Activated naive CD4-positive, alpha-beta T cell treated with anti-CD3 and anti-CD28 coated beads, Interleukin-2, amount 50 U/mL, for 16 hours (primary cell): Measurements from ENCODE around the gene APOBEC2.
"Not testable (repeated sequence)": the region's sequence is repeated elsewhere in the genome, so short reads cannot be mapped to it uniquely, and the experiment has no call there.

ENCODE experiments used
- DNase-seq: peaks from one replicate; pipeline ENCODE4 v3.0.0-alpha.2; 2020

APOBEC2 gene

DNA sequence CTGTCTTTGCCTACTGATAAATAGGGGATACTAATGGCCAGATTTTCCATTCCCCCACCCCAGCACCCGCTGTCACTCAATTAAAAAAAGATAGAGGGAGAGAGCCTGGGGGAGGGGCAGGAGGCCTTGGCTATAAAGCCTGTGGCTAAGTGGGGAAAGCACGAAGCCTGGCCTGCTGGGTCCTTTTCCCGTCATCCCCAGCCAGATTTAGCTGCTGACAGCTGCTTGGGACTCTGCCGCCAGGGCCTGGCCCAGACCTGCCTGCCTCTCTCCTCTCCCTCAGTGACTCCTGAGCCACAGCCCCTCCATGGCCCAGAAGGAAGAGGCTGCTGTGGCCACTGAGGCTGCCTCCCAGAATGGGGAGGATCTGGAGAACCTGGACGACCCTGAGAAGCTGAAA, at the start of gene APOBEC2:
APOBEC2 (plus strand) TSS at position 162 of the 400 bp plus-strand sequence; CDS start at position 308, 146 bp downstream.
- DNase-seq = no peak

DNA sequence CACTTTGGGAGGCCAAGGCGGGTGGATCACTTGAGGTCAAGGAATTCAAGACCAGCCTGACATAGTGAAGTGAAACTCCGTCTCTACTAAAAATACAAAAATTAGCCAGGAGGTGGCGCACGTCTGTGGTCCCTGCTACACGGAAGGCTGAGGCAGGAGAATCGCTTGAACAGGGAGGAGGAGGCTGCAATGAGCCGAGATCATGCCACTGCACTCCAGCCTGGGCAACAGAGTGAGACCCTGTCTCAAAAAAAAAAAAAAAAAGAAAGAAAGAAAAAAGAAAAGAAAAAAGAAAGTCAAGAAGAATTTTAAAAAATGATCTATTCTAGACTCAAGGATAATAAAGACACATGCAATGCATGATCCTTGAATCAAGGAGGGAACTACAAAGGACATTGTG, 46.8 kb upstream of the APOBEC2 start:
- peak; percentile 43 for DNase-seq

DNA sequence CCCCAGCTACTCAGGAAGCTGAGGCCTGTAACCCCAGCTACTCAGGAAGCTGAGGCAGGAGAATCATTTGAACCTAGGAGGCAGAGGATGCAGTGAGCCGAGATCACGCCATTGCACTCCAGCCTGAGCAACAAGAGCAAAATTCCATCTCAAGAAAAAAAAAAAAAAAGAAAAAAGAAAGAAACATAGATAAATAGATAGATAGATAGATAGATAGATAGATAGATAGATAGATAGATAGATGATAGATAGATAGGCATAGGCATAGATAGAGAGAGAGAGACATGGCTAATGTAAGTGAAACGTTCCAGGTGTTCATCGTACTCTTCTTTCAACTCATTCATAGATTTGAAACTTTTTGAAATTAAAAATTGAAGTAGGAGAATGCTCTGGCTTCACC, 46.0 kb upstream of the APOBEC2 start:
- DNase-seq = not testable (repeated sequence)

DNA sequence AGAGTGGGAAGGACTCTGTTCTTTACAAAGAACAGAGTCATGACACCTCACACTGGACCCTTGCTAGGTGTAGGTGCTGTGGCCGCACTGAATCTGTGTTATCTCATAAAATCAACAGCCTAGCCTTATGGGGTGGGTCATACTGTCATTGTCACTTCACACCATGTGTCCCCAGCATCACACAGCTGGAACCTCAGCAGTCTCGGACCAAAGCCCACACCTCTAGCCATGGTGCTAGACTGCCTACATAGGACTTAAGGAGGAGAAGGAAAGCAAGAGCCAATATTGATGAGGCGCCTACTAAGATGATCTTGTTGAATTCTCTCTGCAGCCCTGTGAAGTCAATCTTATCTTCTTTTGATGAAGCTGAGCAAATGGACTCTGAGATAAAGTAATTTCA, 45.0 kb upstream of the APOBEC2 start:
- DNase-seq = no peak

DNA sequence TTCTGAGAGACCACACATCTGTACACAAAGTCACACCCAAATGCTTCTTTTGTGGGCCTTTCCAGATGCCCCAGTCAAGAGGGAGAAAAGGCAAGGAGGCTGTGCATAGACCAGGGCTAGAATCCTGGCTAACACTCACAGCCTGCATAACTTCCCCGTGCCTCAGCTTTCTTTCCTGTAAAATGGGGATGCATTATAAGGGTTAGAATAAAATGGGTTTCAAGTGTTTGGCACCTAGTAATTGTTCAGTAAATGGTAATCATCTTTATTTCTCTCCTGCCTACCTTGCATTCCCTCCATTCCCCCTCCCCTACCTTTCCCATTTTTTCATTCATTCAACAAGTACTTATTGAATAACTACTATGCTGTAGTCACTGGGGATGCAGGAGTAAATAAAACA, 43.3 kb upstream of the APOBEC2 start:
- no peak for DNase-seq

DNA sequence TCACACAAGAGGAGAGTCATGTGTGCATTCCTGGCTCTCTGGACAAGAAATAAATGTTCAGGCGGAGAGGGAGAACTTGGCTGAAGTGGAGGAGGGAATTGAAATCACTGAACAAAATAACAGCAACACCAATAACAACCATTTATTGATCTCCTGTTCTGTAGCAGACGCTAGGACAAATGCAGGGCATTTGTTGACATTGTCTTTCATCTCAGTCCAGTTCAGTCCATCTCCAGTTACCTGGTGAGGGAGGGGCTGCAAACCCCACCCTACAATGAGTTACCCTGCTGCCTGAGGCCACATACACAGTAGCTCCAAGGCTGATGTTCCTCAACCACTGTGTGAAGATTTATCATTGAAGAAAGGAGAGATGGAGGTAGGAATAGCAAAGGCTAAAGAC, 41.3 kb upstream of the APOBEC2 start:
- no peak for DNase-seq

DNA sequence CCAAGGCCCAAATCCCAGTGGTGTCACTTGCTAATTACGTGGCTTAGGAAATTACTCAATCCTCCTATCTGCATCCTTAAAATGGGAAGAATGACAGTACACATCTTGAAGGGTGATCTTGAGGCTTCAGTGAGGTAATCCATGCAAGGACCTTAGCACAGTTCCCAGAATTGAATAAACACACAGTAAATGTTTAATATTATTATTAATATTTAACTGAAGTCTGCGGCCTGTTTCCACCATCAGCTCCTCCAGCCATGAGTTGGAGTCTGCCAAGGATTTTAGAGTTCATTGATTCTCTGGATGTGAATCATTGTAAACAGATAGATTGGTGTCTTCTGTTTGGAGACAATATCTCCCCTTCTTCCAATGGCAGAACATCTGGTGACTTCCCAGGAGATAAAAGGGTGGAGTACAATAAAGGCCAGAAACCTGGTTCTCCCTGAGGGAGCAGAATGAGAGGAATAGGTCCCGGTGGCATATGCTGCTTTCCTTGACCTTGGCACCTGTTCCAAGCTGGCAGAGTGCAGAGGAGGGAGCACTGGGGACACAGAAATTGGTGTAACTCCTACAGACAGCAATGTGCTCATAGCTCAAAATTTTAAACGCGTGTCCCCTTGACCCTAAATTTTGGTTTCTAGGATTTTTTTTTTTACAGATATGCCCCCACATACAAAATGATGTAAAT, 39.4 kb upstream of the APOBEC2 start:
- DNase-seq = no peak

DNA sequence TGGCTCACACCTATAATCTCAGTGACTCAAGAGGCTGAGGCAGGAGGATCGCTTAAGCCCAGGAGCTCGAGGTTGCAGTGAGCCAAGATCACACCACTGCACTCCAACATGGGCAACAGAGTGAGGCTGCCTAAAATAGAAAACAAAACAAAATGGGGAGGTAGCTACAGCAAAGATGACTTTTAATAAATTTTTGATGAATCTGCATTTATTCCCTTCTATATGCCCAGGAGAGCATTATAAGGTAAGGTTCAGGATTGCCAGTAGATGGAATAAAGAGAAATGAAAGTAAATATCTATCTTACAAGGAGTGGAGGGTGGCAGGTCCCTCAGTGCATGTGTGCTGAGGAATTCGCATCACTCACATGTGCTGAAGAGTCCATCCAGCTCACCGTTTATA, 38.2 kb upstream of the APOBEC2 start:
- DNase-seq = no peak

DNA sequence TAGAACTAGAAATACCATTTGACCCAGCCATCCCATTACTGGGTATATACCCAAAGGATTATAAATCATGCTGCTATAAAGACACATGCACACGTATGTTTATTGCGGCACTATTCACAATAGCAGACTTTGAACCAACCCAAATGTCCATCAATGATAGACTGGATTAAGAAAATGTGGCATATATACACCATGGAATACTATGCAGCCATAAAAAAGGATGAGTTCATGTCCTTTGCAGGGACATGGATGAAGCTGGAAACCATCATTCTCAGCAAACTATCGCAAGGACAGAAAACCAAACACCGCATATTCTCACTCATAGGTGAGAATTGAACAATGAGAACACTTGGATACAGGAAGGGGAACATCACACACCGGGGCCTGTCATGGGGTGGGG, 37.1 kb upstream of the APOBEC2 start:
- not testable (repeated sequence) for DNase-seq

DNA sequence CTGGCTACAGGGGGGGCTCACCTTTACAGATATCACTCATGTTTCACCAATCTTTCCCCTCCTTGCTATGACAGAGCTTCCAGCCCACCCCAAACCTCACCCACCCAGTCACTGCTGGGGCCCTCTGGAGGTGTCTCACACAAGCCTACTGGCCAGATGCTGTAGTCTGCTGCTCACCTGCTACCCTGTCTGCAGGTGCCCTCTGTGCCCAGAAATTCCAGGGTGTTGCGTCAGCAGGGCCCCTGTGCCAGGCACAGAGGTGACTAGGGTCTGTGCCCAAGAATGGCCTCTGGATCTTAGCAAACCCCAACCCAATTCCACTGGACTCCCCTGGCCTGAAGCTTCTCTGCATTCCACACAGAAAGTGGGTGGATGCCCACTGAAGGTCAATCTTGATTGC, 35.3 kb upstream of the APOBEC2 start:
- DNase-seq = no peak

DNA sequence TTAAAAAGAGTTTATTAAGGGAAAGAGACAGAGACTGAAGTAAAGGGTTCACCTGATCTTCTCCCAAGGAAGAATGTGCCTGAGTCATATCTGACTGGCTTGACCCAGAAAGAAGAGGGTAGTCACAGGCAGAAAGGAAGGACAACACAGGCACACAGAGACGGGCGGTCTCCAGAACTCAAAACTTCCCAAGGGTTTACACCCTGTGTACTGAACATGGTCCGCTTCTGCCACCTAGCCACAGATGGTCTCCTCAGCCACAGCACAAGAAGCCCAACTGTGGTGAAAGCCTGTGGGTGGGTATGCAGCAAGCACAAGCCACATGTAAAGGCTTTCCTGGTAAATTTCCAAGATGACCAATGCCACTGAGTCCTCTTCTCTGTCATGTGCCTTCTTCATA, 31.2 kb upstream of the APOBEC2 start:
- no peak for DNase-seq

DNA sequence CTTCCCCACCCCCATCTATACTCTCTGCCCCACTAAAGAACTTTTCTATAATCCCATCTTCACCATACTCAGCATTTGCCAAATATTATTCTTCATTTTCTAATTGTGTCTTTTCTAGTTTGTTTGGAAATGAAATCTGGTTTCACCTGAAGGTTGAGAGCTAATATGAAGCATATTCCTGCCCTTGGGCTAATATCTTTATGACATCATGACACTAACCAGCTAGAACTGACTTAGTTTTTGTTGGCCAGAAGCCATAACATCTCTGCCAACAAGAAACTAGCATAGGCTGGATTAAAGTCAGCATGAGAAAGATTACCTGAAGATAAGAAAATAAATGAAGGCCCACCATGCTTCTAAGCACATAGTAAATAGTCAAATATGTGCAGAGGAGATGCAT, 30.7 kb upstream of the APOBEC2 start:
- DNase-seq = no peak

DNA sequence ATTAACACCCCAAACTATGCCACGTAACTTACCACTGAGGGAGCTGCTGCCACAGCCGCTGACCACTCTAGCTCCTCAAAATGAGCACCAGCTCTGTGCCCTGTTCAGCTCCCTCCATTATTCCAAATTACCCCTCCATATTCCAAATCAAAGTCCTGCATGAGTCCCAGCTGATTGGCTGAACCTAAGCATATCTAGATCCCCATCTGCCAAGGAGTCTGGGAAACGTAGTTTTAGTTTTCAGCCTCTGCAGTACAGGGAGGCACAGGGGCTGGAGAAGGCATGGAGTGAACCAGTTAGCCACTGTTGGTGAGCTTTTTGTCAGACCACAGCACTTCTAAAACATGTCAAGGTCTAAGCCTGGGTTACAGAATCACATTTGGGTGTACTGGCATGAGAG, 29.9 kb upstream of the APOBEC2 start:
- DNase-seq = no peak

DNA sequence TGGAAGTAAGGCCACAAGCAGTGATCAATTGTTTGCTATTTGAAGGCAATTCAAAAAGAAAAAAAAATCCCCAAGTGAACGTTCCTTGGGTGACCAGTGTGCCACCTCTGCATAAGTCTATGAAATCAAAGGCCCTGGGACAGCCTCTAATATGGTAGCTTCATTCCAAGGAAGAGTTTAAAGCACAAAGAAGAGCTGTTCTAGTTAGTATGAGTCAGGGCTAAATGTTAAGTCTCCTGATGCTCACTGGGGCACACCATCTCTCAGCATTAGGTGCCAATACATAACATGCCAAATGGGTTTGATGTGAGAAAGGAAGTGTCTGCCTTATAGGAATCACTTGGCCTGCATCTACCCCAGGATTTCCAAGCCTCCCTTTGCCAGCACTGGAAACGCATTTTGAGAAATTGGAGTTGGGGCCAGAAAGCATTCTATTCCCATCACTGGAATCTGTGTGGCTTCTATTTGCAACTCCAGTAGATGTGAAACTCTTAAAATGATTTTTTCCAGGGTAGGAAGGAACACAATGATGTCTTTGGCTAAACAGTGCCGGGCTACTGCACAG, 27.0 kb upstream of the APOBEC2 start:
- no peak for DNase-seq

DNA sequence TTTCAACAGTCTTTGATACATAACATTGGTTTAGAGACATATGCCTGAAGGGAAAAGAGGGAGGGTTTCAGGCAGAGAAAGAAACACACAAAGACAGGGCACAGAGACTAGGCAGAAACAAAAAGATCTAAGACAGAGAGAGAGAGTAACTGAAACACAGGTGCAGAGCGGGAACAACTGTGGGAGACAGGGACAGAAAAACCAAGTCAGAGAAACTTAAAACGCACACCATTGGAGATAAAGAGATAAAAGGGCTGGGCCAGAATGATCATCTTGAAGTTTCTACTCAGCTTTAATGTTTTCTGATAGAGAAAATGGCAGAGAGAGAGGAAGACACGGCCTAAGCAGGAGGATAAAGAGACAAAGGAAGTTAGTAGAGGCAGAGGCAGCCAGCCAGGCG, 25.8 kb upstream of the APOBEC2 start:
- DNase-seq = no peak

DNA sequence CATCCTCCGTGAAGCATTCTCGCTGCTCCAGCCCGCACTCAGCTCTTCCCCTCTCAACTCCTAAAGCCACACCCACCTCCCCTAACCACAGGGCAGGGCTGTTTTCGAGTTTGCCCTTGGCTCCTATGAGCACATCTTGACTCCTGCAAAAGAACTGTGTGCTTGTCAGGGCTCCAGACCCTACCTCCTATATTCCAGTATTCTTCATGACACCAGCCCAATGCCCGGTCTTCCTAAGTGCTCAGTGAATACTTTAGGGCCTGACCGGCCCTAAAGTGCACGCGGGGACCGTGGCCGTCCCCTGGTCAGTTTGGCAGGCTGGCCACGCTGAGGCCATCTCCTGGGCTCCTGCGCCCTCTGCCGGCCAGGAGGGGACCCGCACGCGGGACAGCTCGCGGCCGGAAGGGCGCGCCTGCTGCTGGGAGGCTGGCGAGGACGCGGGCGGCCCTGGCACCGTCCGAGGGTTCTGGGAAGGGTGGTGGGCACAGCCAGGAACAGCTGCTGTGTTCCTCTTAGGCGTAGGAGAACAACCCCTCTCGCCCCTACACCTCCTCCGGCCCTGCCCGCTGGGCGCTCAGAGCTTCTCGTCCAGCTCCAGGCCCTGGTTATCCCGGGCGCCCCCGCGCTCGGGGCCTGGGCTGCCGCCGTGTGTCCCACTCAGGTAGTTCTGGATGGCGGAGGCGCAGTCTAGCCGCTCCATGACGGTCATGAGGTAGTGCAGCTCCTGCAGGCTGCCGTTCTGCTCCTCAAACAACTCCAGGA, 25.0 kb upstream of the APOBEC2 start:
- peak; percentile 77 for DNase-seq

DNA sequence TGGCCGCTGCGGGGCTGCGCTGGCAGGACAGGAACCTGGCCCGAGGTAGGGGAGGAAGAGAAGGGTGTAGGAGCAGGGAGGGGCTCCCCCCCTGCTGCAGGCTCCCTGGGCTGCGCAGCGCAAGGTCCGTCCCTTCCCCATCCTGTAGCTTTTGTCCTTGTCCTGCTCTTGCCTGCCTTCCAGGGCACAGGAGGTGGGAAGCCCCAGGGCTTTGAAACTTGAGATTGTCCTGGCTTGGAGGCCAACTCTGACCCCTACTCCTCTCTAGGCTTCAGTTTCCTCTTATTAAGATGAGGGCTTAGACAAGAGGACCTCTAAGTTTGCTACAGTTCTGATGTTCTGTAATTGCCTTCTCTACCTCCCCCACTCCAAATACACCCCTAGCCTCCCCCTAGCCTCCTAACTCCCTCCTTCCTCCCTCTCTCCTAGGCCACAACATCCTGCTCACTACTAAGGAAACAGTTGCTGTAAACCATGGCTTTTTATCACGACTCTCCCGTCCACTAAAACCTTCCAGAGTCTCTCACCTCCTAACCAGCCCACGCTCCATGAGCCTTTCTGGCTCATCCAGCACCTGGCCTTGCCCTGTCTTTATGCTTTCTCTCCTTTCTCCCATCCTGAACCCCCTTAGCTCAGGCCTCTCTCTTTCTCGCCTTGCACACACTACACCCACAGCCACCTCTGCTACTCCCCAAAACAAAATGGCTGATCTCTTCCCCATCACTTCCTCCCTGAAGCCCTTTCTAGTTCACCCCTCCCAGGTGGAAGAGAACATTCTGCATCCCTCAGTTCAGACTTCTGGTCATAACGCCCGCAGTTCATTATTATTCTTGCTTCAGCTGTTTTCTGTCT, 24.2 kb upstream of the APOBEC2 start:
- DNase-seq = no peak

DNA sequence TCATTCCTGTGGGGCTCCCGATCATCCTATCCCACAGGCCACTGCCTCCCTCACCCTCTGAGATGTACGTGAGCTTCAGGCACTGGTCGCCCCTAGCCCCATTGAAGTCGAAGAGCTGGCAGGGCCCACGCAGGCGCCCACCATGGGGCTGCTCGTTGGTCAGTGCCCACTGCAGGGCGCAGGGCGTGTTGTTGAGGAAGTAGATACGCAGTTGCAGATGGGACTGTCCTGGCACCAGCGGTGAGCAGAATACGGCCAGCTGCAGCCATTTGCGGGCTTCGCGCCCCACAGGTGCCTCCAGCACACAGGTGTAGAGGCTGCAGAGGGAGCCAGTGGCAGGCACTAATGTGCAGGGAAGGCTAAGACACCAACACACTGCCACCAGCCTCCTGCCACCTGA, 20.2 kb upstream of the APOBEC2 start:
- DNase-seq = no peak

DNA sequence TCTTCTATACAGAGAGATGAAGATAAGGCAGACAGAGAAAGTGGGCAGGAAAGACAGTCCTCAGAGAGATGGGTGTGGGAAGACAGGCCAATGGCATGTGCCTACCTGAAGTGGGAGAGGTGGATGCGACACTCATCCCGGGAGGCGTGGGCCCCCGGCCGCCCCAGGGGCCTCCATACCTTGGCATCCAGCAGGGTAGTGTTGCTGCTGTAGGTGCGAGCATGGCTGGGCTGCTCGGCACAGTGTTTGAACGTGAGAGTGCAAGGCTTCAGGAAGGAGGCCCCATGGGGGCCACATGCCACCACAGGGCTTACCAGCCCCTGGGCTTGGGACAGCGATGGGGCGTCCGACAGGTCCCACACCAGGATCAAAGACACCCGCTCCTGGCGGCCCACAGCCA, 19.2 kb upstream of the APOBEC2 start:
- no peak for DNase-seq

DNA sequence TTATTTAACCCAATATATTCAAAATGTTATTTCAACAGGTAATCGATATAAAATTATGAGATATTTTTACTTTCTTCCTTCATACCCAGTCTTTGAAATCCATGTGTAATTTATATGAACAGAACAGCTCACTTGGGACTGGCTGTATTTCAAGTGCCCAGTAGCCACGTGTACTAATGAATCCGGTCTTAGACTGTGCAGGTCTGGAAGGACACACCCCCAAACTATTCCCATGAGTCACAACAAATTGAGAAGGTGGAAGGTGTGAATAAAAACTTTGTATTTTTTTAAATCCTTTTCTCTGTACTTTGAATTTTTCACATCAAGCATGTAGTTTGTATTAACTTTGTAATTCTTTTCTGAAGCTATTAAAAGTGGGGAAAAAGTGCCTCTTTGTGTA, 16.8 kb upstream of the APOBEC2 start:
- no peak for DNase-seq

DNA sequence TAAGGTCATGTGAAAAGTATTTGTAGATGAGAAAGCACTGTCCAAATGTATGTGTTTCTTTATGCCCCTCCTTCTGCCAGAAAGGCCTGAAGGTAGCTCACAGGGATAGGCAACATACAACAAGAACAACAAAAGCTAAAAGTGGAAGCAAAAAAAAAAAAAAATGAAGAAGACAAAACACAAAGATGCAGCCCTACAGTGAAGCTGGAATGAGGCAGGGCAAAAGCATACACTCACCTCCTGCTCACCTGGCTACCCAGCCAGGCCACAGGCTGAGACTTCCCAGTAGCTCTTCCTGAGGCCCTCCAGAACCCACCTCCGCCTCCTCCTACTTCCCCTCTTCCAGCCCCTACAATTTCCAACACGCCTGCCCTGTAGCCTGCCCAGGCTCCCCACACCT, 16.4 kb upstream of the APOBEC2 start:
- no peak for DNase-seq

DNA sequence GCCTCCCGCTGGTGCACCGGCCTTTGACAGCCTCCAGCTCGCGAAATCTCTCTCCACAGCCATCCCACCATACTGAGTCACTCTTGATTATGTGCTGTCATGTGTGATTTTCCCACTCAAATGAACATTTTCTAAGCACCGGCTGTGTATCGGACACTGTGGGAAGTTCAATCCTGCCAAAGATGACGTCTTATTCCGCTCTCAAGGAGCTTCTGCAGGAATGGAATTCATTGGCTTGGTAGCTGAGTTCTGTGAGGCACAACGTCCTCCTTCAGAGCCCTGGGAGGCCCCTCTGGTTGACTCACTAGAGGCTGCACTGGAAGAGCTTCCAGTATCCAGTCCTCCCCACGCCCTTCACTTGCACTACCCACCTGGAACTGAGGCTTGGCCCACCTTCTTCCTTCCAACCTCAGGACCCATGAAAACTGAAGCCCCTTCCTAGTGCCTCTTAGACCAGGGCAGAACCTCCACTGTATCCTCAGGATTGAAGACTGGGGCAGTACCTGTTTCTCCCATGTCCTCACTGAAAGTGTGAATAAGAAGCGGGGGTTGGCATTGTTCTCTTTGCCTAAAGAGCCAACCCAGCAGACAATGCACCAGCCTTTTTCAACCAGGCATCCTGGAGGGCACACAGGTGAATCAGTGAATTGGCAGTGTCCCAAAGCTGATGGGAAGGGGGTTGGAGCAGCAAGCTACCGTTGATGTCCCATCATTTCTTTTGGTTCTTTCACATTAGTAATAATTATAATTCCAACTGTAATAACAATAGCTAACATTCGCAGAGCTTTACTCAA, 15.7 kb upstream of the APOBEC2 start:
- DNase-seq = no peak

DNA sequence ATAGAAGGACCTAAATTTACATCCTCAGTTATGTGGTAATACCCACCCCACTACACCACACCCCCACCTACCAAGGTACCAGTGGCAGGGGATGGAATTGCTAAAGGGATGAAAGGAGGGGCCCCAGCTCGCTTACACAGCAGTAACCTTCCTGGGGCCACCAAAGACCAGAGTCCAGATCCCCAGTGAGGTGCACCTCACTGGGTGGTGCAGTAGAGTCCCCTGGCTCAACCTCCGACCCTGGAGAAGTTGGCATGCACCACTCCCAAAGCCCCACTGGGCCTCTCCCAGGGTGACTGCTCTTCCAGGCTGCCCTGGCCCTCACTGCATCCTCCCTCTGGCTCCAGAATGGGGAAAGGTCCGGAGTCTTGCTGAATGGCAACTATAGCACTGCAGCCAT, 14.8 kb upstream of the APOBEC2 start:
- DNase-seq = no peak
